GM18526 (cell line): ENCODE measurements around the gene DVL1.
A peak's percentile ranks its signal among the peaks of the same experiment; 100 is the strongest.

Experiments
- POLR2A ChIP-seq: IDR thresholded peaks from 3 replicates; pipeline ENCODE4 v1.6.1; 2011; ENCODE audit not compliant: insufficient read length; ENCODE audit errors: extremely low read depth

The DVL1 gene

DNA sequence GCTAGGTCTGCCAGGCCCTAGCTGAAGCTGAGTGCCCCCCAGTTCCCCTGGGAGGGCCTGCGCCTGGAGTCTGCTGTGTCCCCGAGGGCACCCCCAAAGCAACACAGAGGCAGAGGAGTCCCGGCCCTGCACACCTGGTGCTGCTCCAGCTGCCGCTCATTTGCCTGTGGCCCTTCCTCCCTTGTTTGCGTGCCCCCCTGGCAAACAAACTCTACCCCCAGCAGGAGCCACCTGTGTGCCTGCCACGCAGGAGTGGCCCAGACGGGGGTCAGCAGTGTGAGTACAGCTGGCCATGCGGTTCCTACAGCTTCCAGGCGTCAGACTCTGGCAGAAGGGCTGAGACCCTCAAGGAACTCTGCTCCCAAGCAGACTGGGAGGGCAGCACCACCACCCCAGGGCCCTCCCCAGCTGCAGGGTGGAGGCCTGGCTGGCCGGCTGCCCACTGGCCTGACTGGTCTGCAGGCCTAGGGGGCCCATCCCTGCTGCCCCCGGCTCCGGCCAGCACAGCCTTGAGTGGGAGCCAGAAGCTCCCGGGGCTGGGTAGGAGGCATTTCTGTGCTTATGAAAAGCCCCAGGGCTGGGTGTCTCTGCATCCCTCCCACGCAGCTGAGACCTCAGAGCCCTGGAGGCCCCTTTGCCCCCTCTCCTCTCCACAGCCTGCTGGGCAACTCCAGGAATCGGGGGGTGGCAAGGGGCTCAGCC lies 18.7 kb downstream of the DVL1 start:
- no peak for TF ChIP-seq POLR2A

DNA sequence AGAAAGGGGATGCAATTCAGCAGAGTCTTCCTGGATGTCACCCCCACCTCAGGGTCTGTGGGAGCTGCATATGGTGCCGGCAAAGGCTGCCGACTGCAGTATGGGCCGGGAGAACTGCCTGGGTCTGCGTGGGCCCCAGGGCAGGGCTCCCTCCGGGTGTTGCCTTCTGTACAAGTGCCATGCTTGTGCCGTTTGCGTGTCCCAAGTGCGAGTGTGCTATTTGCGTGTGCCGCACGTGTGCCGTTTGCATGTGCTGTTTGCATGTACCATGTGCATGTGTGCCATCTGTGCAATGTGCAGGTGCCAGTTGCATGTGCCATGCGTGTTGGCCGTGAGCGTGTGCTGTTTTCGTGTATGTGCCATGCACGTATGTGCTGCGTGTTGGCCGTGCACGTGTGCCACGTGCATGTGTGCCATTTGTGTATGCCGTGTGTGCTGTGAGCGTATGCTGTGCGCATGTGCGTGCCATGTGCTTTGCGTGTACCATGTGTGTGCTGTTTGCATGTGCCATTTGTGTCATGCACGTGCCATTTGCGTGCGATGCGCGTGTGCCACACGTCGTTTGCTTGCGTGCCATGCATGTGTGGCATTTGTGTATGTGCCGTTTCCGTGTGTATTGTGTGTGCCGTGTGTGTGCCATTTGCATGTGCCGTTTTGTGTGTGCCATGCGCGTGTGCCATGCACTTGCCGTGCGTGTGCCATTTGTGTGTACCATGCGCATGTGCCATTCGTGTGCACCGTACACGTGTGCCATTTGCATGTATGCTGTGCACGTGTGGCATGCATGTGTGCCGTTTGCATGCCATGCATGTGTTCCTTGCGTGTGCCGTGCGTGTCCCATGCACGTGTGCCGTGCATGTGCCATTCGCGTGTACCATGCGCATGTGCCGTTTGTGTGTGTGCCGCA lies 19.7 kb downstream of the DVL1 start:
- TF ChIP-seq POLR2A: no peak

DNA sequence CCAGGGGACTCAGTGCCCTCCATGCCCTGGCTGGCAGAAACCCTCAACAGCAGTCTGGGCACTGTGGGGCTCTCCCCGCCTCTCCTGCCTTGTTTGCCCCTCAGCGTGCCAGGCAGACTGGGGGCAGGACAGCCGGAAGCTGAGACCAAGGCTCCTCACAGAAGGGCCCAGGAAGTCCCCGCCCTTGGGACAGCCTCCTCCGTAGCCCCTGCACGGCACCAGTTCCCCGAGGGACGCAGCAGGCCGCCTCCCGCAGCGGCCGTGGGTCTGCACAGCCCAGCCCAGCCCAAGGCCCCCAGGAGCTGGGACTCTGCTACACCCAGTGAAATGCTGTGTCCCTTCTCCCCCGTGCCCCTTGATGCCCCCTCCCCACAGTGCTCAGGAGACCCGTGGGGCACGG lies 21.0 kb downstream of the DVL1 start:
- no peak for TF ChIP-seq POLR2A

DNA sequence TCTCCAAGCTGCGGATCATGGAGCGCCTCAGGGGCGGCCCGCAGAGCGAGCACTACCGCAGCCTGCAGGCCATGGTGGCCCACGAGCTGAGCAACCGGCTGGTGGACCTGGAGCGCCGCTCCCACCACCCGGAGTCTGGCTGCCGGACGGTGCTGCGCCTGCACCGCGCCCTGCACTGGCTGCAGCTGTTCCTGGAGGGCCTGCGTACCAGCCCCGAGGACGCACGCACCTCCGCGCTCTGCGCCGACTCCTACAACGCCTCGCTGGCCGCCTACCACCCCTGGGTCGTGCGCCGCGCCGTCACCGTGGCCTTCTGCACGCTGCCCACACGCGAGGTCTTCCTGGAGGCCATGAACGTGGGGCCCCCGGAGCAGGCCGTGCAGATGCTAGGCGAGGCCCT lies 21.9 kb downstream of the DVL1 start:
- TF ChIP-seq POLR2A: no peak

DNA sequence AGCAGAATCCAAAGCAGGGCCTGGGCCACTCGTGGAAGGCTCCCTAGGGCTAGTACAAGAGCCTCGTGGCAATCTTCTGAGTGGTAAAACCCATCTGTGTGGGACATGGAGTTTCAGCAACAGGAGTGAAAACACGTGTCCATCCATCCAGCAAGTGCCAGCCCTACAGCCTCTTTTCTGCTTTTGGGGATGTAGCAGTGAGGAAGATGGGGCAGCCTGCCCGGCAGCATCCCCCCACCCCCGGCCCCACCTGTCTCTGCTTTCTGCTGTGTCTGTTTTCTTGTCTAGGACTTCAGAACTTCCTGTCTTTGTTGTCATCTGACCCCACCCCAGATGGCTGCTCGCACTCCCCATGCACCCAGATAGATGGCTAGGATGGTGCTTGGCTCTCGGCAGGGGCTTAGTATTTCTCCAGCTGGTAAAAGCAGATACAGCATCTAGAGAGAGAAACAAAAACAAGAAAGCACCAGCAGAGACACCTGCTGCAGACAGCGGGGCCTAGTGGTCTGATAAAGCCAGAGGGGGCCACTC lies 23.1 kb downstream of the DVL1 start:
- no peak for TF ChIP-seq POLR2A

DNA sequence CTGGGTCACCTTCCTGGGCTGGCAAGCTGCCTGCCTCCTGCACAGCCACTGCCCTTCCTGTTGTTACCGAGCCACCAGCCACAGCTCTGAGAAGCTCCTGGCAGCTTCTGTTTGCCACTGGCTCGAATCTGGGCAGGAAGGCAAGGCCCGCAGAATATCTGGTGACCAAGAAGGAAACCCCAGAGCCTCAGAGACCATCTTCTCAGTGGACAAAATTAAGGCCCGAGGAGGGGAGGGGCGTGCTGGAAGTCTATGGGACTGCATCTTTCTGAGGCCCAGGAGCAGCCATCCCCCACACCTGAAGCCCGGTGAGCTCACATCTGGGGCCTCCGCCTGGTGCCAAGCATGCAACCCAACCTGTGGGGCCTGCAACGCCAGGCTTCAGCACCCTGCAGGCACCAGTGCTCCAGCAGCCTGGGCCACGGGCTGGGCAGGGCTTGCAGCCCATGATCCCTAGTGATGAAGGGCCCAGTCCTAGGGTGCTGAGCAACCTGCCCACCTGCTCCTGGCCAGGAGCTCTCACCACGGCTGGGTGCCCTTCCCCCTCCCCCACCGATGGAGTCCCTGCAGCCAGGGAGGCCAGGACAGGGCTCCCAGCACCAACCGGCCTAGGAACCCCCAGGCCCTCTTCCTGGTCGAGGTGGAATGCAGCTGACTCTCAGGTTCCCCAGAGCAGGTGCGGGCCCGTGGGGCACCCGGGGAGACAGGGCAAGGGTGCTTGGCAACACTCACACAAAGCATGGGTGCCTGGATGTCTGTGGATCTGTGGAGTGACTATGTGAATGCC lies 23.7 kb downstream of the DVL1 start:
- no peak for TF ChIP-seq POLR2A

DNA sequence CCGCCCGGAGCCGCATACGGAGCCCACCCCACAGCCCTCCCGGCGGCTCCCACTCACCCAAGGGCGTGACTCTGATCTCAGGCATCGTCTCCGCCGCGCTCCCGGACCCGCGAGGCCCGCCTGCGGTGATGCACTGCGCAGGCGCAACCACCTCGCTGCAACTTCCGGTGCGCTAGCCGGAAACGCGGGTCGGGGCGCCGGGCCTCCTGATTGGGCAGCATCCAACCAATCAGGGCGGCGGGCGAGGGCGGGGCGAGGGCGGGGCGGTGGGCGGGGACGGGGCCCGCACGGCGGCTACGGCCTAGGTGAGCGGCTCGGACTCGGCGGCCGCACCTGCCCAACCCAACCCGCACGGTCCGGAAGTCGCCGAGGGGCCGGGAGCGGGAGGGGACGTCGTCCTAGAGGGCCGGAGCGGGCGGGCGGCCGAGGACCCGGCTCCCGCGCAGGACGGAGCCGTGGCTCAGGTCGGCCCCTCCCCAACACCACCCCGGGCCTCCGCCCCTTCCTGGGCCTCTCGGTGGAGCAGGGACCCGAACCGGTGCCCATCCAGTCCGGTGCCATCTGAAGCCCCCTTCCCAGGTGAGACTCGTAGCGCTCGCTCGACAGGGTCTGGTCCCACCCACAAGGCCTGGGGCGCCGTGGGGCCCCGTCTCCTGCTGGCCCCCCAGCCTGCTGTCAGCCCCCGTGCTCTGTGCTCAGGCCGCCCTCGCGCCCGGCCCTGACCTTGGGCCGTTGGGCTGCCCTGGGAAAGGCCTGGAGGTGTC lies 24.5 kb downstream of the DVL1 start, which contains the start of the genes CPTP and INTS11:
Gene CPTP, plus strand, starts transcription at position 279 of the 764 bp plus-strand sequence. CDS start 2,109 bp downstream, outside the sequence.
Gene INTS11, minus strand, starts transcription at position 137 of the 764 bp plus-strand sequence. Its CDS starts 52 bp downstream, at position 85.
- TF ChIP-seq POLR2A: peak; percentile 90

DNA sequence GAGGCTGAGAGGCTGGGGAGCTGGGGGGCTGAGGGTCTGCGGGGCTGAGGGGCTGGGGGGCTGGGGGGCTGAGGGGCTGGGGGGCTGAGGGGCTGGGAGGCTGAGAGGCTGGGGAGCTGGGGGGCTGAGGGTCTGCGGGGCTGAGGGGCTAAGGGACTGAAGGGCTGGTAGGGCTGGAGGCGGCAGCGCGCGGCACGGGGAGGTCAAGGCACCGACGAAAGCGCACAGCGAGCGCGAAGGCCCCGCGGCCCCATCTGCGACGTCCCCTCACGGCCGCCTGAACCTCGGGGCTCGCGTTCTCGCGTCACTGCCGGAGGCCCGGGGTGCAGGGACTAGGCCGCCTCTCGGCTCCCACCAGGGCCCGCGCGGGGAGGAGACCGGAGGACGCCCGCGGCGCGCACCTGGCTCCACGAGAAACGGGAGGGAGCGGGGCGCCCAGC lies 25.1 kb downstream of the DVL1 start:
- no peak for TF ChIP-seq POLR2A

DNA sequence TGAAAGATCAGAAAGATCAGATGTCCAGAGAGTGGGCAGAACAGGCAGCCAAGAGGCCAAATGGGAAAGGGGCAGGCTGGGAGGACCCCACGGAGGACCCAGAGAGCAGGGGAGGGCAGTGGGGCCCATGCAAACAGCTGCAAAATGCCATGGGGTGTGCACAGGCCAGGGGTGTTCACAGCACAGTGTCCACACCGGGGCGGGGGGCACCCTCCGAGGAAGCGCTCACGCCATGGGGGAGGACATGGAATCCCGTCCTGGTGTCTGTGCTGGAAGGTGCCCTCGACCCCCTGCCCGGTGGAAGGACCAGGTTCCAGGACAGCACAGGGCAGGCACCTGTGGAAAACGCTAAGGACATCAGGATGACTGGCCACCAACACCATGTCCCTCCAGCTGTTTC lies 26.3 kb downstream of the DVL1 start:
- no peak for TF ChIP-seq POLR2A

DNA sequence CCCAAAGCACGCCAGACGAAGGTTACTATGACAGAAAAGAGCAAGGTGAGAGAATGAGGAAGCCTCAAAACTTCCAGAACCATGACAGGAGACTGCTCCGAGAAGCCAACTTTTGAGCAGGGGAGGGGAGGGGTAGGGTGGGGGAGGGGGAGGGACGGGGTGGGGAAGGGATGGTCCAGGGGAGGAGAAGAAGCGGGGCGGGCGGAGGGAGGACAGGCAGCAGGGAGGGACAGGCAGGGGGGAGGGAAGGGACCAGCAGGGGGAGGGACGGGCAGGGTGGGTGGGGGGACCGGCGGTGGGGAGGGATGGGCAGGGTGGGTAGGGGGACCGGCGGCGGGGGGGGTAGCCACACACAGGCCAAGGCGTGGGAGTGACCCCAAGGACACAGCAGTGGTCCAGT lies 26.8 kb downstream of the DVL1 start:
- TF ChIP-seq POLR2A: no peak

DNA sequence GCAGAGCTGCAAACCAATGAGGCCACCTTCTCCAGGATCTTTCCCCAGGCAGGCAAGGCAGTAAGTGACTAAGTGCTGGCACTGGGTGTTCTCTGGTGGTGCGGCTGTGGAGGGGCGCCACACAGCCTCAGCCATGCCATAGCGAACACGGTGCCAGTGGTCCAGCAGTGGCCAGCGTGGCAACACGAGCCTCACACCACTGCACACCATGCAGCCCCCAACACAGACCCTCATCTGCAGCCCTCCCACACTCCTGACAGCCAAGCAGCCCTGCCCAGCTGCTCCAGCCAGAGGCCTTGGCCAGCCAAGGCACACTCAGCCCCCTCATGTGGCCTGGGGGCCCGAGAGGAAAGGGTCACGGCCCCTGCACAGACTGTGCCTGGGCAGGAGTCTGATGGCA lies 27.7 kb downstream of the DVL1 start:
- no peak for TF ChIP-seq POLR2A

DNA sequence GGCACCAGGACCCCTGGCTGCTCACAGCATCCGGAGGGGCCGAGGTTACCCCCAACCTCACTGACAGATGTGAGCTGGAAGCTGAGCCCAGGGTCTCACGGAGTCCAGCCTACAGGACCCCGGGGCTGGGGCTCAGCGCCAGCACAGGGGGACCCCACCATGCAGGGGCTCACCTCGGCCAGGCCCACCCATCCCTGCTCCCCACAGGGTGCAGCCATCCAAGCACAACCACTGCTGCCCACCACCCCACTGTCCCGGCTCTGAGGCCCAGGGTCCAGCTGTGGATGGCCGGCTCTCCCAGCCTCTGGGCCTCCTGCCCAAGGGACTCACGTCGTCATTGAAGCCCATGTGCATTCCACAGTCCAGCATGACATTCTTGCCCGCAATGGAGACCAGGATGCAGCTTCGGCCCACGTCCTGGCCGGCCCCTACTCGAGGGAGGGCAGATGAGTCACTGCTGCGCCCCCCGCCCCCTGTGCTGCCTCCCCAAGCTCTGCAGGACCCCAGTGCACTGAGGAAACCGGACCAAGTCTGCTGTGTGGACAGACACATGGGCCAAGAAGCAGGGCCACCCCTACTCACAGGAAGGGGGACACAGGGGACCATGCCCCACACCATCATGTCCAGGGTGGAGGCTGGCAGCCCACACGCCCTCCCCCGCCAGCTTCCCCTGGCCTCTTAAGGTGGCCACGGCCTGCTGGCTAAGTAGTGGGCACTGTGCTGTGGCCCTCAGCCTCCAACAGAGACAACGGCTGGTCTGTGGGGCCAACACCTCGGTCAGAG lies 28.4 kb downstream of the DVL1 start:
- no peak for TF ChIP-seq POLR2A

DNA sequence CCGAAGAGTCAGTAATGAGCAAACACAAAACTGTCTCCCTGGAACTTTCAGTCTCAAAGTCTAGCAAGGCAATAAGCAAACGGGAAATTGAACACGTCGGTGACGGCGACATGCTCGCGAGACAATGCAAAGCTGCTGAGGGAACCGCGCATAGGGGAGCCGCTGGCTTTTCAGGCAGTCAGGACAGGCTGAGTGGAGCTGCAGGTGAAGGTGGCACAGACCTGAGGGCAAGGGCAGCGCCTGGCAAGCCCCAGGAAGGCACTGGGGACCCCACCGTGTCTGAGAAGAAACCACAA lies 29.6 kb downstream of the DVL1 start:
- TF ChIP-seq POLR2A: no peak
